ENCODE results near the gene LRRC8A.

GRCh38 chr9:128838338-128838737 lies 43.6 kb upstream of the LRRC8A start:
- TF ChIP-seq MAX (IDR thresholded peaks at IDR 0.05; ENCODE audit: low read depth, low read length), result no peak
- no peak for TF ChIP-seq CTCF (IDR thresholded peaks at IDR 0.05; ENCODE audit: low read depth, low read length)
- no peak for TF ChIP-seq POLR2A (IDR thresholded peaks at IDR 0.05; ENCODE audit: extremely low read depth, insufficient read length)
- TF ChIP-seq MYC (IDR thresholded peaks at IDR 0.05; ENCODE audit: low read depth, low read length), result no peak
